Measurements from ENCODE around the gene KITLG.

- TF ChIP-seq MAX (IDR thresholded peaks at IDR 0.05) (no peak), EZH2 (IDR thresholded peaks at IDR 0.05) (no peak)
Observed at GRCh38 chr12:88539893-88540292, 40.4 kb downstream of the KITLG start.

Measured in HCT116 (cell line).